Measurements from ENCODE around the gene SH2D3C. TPM values are rescaled to one million over a fixed set of nuclear protein-coding genes. Genes with fewer than 3 reads are reported as not detected.

The SH2D3C gene
- total and polyA plus RNA-seq, 2 of the 8 experiments (the other 6 are each of a cell fraction or from before 2014, with no cell fraction given): 6.4 to 8.1 TPM

DNA sequence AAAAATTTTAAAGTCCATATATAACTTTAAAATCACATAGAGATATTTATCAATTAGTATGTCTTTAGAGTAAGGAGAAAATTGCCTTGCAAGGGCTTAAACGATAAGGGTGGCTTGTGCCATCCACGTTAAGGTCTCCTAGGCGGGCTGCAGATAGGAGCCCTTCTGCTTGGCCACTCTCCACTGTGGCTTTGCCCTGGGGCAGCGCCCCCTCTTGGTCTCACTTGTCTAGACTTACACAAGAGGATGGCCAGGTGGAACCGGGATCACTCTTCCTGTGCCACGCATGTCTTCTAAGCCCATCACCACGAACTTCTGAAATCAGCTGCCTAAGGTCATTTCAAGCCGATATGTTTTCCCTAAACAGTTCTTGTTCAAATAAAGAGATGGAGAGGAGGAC is 27.2 kb upstream of the SH2D3C start:
- peaks cover 10% of the 10 kb centered on the region; the same call in 1 of the 2 replicates for H3K23me2 ChIP-seq (ENCODE audit: low read depth, low read length)
- no peak overlapping the region for H3K56ac ChIP-seq (replicated peaks; ENCODE audit: insufficient read length, low read depth, low read length)
- H2AK5ac ChIP-seq (ENCODE audit: low read depth, low read length): no peak overlapping the region
- H3K36me3 ChIP-seq (ENCODE audit: control insufficient read depth in 2 of 4, insufficient read depth in 4 of 4, low read length in 3 of 4): peaks cover 4 to 11% (median 8%) of the 10 kb centered on the region in 4 experiments; a peak in 6 of 8 replicates
- DNase-seq (ENCODE audit: low read depth in 1 of 2, low spot score in 2 of 2): peak; percentile 47 to 87
- FAIRE-seq: no peak
- POLR2A ChIA-PET (ENCODE audit: partially characterized antibody): interaction anchor here (0.8 to 10.3 kb wide), 7 partner anchors 10 to 65 kb away, joined by 3 to 140 read pairs (median 5); partner anchors contain the start of genes CDK9 and ENG
- H3K79me1 ChIP-seq (ENCODE audit: low read depth, low read length): peaks cover 7% of the 10 kb centered on the region
- H3K4me3 ChIP-seq (ENCODE audit: extremely low read depth in 1 of 4, insufficient read depth in 2 of 4, low read depth in 3 of 4, low read length in 4 of 4): no peak overlapping the region
- no peak overlapping the region for H3K4me2 ChIP-seq (ENCODE audit: insufficient read depth in 1 of 2, low read depth in 2 of 2, low read length in 2 of 2)
- CTCF ChIA-PET (ENCODE audit: partially characterized antibody): interaction anchor here (0.6 to 4.4 kb wide), 32 partner anchors 12 to 216 kb away, joined by 3 to 21 read pairs (median 4); partner anchors contain the start of gene PIP5KL1
- no peak overlapping the region for H3K27ac ChIP-seq (ENCODE audit: low read depth, low read length)
- peaks cover 0 to 15% of the 10 kb centered on the region in 2 experiments; a peak in 2 of 4 replicates for H3K79me2 ChIP-seq (ENCODE audit: control insufficient read depth in 1 of 2, insufficient read depth in 2 of 2, low read length in 2 of 2)
- H3K4ac ChIP-seq (replicated peaks; ENCODE audit: insufficient read length, low read depth, low read length): no peak overlapping the region
- no peak overlapping the region for H2BK20ac ChIP-seq (ENCODE audit: low read length)
- H4K8ac ChIP-seq (ENCODE audit: extremely low read depth, insufficient read depth, low read length): no peak overlapping the region
- H3K14ac ChIP-seq (ENCODE audit: insufficient read length): no peak overlapping the region
- peaks cover 5 to 16% (median 13%) of the 10 kb centered on the region in 4 experiments; a peak in 6 of 7 replicates for H3K4me1 ChIP-seq (replicated peaks in 1 of 4; ENCODE audit: control insufficient read depth in 3 of 4, insufficient read depth in 4 of 4, low read length in 3 of 4)
- H2BK12ac ChIP-seq (ENCODE audit: low read depth, low read length): no peak overlapping the region
- H2BK120ac ChIP-seq (replicated peaks; ENCODE audit: low read depth, low read length): no peak overlapping the region
- no peak overlapping the region for H3K18ac ChIP-seq (ENCODE audit: extremely low read depth, low read length)
- H4K91ac ChIP-seq (replicated peaks; ENCODE audit: insufficient read length, low read length): no peak overlapping the region
- H4K20me1 ChIP-seq (replicated peaks in 1 of 2; ENCODE audit: control insufficient read depth in 1 of 2, insufficient read depth in 2 of 2, low read length in 2 of 2): peaks cover 2 to 14% of the 10 kb centered on the region in 2 experiments
- no peak overlapping the region for H4K5ac ChIP-seq (ENCODE audit: insufficient read length, low read depth, low read length)
- no peaks in the 10 kb centered on the region for H3K27me3 ChIP-seq (replicated peaks in 1 of 4; ENCODE audit: control insufficient read depth in 3 of 4, extremely low read depth in 1 of 4, insufficient read depth in 3 of 4, low read length in 3 of 4)
- no peak overlapping the region for H2AFZ ChIP-seq (ENCODE audit: low read length)
- no peak overlapping the region for H2BK15ac ChIP-seq (ENCODE audit: low read length)
- no peak overlapping the region for H2BK5ac ChIP-seq (ENCODE audit: low read depth, low read length)
- no peak overlapping the region for H3K9ac ChIP-seq (replicated peaks in 1 of 4; ENCODE audit: extremely low read depth in 1 of 4, low read depth in 3 of 4, low read length in 3 of 4)
- no peak overlapping the region for H3K23ac ChIP-seq (ENCODE audit: insufficient read length)
- WGBS, 2 experiments (ENCODE audit: extremely low coverage in 1 of 2, insufficient coverage in 1 of 2, insufficient read length in 1 of 2, insufficient replicate concordance in 2 of 2, low coverage in 1 of 2, low lambda C conversion rate in 2 of 2, missing lambda C conversion rate in 1 of 2): 76% methylated on average over 8 of the region's 8 CpGs; no CpG with 5 or more reads in 1 of the 2 experiments
- no peaks in the 10 kb centered on the region for H3K9me3 ChIP-seq (ENCODE audit: insufficient read depth in 2 of 2, low read depth in 1 of 2, low read length in 1 of 2)
- no peak for TF ChIP-seq KDM1A (IDR thresholded peaks at IDR 0.05; ENCODE audit: borderline replicate concordance, low read length)
- TF ChIP-seq FOSL1 (IDR thresholded peaks at IDR 0.05; ENCODE audit: insufficient read depth, low read depth, low read length): no peak
- no peak for TF ChIP-seq EP300 (IDR thresholded peaks at IDR 0.05; ENCODE audit: borderline replicate concordance in 1 of 2, low read depth in 2 of 2, low read length in 2 of 2)
- no peak for TF ChIP-seq KDM4A (IDR thresholded peaks at IDR 0.05; ENCODE audit: low read depth, low read length, severe bottlenecking)
- TF ChIP-seq, protein P1, sequence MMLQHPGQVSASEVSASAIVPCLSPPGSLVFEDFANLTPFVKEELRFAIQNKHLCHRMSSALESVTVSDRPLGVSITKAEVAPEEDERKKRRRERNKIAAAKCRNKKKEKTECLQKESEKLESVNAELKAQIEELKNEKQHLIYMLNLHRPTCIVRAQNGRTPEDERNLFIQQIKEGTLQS (IDR thresholded peaks at IDR 0.05; ENCODE audit: insufficient read depth, low read depth, low read length): no peak
- TF ChIP-seq SIRT6 (IDR thresholded peaks at IDR 0.05; ENCODE audit: low read length): no peak
- no peak for TF ChIP-seq TCF12 (IDR thresholded peaks at IDR 0.05; ENCODE audit: low read depth, low read length)
- TF ChIP-seq JUN (IDR thresholded peaks at IDR 0.05; ENCODE audit: low read depth, low read length): no peak
- TF ChIP-seq PHF8 (conservative IDR thresholded peaks at IDR 0.05; ENCODE audit: low read depth, low read length): no peak
- no peak for TF ChIP-seq TEAD4 (IDR thresholded peaks at IDR 0.05; ENCODE audit: low read depth, low read length)
- TF ChIP-seq ZNF274 (IDR thresholded peaks at IDR 0.05; ENCODE audit: borderline replicate concordance, extremely low read depth, low read length): no peak
